GM18519 (cell line): ENCODE measurements around the gene EPX.

Experiments
- ATAC-seq: cut with Tn5 transposase; IDR thresholded peaks from one replicate; pipeline ENCODE4 v1.9.1; 2021; ENCODE audit warnings: mild to moderate bottlenecking, moderate library complexity; ENCODE audit not compliant: unreplicated experiment, low FRiP score

EPX gene

DNA sequence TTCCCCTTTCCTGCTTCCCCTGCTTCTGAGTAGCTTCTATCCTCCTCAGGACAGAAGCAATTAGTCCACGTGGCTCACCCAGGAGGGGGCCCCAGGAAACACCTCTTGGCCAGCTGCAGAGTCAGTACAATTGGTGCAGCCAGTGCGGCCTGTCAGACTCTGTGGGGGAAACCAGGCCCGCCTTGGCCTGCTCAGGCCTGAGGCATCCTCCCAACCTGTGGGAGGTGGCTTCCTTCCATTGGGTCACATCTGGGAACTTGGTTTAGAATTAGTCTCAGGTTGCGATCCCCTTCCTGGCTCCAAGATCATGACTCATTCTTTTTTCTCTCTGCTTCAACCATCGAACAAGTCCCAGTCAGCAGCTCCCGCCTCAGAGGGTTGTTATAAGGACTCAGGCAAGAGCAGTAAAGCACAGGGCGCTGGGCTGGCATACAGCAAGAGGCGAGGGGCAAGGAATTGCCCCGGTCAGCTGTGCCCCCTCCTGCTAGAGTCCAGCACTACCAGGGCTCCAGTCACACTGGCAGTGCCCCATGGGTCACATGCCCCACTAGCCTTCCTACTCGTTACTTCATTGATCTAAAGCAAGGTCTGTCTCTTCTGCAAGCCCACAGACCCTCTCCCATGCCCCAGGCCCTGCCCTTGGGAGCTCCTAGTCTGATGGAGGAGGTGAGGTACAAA lies 8.1 kb upstream of the EPX start:
- ATAC-seq: no peak

DNA sequence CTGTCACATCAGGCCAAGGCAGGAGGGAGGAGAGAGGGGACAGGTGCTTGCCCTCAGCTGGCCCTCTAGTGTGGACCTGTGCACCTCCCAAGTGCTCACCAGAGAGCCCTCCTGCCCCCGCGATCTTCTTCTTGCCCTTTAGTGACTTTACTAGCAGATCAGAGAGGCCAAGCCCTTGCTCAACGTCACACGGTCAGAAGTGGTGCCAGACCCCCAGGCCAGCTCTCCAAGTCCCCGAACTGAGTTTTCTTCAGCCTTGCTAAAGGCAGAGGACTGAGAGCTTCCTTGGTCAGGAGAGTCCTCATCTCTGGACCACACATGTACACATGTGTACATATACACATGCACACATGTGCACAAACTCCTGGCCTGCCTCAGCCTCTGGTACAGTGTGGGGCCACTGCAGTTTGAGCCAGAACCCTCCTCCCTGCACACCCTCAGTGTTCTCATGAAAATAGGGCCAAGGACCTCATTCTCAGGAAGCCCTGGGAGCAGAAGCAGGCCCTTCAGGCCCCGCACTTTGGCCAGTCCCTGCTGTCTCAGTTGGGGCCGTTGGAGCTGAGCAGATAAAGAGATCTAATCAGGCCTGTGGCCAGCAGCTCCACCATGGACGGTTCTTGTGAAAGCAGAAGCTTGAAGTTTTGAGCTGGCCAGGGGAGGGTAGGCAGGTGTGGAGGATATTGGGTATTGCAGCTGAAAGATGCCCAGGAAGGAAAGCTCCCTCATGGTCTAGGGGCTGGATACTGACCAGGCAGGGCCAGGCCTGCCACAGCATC lies 7.4 kb upstream of the EPX start:
- ATAC-seq: no peak

DNA sequence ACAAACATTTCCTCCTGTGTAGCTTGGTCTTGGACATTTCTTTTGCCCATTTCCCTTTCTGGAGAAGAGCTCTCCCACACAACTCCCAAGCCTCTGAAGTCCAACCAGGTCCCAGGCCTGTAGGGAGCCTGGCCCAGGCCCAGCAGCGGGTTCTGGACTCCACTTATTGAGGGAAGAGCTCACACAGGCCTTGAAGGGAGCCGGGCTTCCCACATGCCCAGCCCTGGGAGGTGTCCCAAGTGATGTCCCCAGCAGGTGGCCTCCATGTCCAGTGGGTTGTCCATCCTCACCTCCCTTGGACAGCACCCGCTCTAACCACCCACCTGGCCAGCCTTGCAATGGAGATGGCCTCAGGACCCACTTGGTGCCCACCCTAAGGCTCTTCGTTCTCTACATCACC lies 5.9 kb upstream of the EPX start:
- ATAC-seq: no peak

DNA sequence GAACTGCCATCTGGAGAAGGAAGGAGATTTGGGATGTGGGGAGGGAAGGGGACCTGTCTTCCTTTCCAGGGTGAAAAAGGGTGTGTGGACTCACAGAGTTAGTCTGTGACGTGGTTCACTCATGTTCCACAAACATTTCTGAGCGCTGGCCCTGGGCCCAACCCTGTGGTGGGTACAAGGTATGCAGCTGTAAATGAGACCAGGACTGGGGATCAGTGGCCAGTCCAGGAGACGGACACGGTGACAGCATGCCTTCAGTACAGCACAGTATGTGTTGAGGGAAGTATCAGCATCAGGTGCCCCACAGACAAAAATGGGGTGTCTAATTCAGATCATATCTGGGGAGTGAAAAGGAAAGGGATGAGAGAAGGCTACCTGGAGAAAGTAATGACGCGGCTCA lies 5.5 kb upstream of the EPX start:
- ATAC-seq: no peak

DNA sequence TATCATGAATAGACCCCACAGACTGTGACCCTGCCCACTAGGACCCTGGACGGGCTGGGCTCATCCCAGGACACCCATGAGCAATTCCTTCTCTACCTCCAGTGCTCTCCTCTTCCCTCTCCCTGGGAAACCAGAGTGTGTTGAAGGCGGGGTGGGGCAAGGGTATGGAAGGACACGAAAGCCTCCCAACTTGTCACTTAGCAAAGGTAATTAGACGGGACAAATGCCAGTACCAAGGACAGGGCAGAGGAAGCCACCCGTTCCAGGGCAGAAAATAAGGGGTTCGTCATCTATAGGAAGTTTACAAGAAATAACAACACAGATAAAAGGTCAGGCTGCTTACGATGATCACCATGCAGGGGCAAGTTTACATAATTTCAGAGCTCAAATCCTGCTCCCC lies 4.9 kb upstream of the EPX start:
- ATAC-seq: no peak

DNA sequence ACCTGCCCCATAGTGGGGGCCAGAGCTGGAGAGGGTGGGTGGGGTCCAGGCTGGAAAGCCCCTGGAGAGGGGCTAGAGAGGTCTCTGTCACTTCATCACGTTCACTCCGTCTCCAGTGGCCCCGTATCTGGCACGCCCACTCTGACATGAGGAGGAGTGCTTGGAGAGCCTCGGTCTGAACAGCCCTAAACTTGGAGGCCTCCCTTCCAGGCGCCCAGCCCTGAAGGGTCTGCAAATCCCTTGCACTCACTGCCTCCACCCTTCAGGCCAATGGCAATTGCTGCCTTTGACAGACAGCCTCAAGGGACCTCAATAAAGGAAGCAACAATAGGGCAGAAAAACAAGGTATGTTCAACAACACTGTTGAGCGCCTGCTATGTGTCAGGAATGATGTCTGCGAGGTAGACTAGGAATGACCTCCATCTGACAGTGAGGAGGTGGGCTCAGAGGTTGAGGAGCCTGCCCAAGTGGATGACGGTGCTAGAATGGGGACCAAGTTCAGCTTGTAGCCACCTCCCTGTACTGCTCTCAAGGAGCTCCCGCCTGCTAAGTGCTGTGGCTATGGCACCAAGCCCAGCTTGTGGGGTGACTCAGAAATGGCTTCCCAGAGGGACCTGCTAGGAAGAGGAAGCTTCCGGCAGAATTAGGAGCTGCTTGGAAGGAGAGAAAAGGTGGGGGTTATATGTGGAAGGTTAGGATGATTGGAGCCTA lies 2.9 kb upstream of the EPX start:
- no peak for ATAC-seq

DNA sequence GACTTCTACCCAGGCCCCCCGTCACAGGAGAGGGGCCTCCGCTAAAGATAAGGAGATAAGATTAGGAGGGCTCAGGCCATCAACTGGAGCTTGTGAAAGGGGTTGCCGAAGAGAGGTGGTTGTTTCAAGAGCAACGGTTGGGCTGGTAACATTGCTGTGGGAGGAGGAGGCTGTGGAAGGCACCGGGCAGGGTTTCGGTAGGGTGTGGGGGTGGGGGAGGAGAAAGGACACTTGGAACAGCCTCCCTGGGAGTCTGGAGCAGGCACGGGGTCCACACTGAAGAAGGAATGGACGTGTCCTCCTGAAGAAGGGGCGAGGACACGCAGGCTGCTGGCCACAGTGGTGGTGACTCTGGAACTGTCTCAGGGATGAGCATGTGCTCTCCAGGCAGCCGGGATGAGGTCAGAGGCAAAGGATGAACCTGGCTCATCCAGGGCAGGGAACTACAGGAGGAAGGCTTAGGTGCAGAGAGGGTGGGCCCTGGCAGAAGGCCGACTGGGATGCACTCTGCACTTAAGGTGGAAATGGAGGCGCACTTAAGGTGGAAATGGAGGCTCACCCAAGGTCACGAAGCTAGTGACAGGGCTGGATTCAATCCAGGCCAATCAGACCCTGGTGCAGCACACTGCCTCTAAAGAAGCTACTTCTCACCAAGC lies 1.2 kb upstream of the EPX start:
- ATAC-seq: no peak

DNA sequence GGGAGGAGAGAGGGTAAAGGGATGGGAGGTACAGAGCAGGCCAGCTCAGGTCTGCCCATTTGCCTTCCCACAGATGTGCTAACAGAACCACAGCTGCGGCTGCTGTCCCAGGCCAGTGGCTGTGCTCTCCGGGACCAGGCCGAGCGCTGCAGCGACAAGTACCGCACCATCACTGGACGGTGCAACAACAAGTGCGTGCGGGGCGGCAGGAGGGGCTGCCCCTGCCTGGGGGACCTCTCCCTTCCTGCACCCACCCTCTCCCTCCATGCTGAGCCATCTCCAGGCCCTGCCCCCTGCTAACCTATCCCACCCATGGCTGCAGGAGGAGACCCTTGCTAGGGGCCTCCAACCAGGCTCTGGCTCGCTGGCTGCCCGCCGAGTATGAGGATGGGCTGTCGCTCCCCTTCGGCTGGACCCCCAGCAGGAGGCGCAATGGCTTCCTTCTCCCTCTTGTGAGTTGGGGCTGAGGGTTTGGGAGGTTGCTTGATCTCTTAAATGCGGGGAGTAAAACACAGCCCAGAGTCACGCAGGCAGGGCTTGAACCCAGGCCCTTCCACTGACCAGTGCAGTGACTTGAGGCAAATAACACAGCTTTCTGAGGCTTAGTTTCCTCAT lies 1.2 kb downstream of the EPX start:
- ATAC-seq: no peak

DNA sequence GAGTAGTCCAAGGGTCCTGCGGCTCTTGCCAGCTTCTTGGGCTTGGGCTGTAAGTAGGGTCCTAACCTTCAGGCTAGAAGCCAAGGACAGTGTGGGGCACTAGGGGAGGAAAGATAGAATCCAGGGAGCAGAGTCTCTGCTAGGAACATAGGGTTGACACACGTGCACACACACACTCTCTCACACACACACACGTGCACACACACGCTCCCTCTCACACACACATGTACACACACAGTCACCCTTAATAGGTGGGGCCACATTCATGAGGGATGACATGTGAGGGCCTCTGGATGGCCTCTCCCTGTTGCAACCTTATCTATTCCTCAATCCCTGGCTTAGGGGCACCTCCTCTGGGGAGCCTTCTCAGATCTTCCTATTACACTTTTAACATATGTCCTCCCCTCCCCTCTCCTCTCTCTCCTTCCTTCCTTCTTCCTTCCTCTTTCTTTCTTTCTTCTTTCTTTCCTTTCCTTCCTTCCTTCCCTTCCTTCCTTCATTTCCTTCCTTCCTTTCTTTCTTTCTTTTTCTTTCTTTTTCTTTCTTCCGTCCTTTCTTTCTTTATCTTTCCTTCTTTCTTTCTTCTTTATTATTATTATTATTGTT lies 3.1 kb downstream of the EPX start:
- ATAC-seq: no peak

DNA sequence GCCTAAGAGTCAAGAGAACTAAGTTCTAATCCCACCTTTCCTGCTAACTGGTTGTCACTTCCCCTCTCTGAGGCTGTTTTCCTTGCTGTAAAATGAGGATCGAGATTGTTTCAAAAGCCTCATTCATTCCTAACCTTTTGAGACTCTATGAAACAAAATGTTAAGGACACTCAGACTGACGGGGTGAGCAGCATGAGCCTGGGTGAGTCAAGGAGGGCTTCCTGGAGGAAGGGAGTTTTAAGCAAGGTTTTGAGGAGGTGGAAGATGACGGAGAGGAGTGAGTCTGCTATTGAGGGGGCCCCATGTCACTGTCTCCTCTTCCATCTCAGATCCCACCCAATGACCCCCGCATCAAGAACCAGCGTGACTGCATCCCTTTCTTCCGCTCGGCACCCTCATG lies 4.1 kb downstream of the EPX start:
- ATAC-seq: no peak

DNA sequence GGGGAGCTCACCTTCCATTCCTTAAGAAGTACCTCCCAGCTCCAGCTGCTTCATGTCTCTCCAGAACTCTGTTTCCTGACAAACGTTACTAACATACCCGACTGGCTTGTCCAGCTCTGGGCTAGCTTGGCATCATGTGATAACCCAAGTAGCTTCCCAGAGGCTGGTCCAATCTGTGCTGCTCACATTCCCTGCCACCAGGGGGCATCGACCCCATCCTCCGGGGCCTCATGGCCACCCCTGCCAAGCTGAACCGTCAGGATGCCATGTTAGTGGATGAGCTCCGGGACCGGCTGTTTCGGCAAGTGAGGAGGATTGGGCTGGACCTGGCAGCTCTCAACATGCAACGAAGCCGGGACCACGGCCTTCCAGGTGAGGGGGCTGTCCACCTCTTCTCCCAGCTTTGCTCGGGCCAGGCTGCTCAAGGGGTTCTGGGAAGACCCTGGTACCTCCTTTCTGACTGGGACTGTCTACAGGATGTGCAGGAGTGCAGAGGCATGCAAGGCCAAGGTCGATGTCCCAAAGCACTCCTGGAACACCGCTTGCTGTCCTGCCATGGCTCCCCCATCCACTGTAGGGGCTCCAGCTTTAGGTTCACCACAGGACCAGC lies 7.6 kb downstream of the EPX start:
- no peak for ATAC-seq

DNA sequence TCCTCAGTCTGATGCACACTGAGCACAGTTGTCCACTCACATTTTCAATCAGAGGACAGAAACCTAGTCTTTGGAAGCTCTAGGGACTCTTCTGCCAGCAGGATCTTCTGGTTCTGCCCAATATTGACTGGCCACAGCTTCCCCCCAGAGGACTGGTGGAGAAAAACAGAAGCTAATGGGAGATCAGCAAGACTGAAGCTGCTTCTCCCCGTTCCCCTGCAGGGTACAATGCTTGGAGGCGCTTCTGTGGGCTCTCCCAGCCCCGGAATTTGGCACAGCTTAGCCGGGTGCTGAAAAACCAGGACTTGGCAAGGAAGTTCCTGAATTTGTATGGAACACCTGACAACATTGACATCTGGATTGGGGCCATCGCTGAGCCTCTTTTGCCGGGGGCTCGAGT lies 10.3 kb downstream of the EPX start:
- ATAC-seq: no peak

DNA sequence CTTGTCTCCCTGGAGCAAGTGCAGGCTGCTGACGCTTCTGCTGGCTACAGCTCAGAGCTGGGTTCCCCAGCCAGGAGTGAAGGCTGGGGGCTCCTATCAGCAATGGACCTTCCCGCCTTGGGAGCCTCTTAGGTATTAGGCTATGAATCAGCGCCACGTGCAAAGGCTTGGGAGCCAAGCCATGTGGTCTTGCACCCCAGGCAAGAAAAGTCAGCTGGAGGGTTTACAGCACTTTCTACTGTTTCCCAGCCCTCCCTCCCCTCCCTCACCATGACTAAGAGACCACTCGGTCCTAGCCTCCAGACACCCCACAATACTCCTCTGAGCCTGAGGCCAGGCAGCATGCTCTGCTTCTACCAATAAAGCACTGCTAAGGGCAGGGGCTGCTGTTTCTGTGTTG lies 12.3 kb downstream of the EPX start:
- no peak for ATAC-seq

DNA sequence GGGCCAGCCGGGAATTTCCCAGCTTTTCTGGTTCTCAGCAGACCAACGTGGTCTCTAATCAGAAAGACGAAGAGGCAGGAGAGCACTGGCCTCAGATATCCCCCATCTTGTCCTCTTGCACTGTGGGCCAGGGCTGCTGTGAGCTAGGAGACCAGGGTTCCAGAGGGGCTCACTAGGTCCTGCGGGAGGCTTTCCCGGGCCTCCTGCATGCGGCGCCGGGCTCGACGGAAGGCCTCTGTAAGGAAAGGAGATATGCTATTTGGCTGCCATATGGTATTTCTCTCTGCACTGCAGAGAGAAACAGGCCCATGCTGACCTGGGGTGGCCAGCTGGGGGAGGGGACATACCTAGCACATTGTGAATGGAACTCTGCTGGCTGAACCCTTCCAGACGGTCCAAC lies 13.4 kb downstream of the EPX start:
- ATAC-seq: no peak

DNA sequence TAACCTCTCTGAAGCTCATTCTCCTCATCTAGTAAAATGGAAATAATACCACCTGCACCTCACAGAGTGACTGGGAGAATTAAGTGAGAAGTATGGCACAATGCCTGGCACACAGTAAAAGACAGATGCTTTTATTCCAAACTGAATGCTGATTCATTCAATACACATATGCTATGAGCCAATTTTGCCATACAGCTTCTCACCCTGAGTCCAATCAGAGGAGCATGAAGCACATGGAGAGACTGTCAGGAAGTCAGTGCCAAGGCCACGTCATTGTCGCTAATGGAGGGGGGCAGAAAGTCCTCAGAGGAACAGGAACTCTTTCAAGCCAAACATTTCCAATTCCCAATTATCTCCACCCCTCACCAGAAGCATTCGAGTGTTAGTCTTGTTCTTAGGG lies 14.9 kb downstream of the EPX start:
- no peak for ATAC-seq

DNA sequence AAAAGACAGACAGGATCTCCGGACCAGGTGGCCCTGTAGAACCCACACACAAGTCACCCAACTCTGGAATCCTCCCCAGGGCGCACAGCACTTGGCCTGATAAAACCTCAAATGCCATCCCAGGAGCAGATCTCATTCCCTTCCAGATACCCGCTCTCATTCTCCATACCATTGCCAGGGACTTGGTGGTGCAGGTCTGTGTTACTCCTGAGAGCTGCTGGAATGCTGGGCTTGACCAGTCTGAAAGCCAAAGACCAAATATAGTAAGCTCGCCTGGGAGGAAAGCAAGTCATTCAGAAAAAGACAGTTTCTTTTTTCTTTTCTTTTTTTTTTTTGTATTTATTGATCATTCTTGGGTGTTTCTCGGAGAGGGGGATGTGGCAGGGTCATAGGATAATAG lies 15.8 kb downstream of the EPX start:
- ATAC-seq: no peak

DNA sequence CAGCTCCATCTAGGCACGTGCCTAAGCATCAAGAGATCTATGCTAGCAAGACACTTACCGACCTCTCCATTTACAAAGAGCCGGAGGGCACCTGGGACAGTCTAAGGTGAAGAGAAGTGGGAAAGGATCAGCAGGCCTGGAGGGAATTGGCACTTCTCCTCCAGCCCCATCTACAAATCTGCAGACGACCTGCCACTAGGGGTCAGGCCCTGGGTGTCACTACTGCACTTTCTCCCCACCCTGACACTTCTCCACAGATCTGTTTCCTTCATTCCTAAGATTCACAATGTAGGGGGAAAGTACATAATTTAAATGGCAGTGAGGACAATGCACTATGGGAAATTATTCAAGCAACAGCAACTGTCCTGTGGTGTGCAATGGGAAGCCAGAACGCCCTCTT lies 18.4 kb downstream of the EPX start:
- ATAC-seq: no peak

DNA sequence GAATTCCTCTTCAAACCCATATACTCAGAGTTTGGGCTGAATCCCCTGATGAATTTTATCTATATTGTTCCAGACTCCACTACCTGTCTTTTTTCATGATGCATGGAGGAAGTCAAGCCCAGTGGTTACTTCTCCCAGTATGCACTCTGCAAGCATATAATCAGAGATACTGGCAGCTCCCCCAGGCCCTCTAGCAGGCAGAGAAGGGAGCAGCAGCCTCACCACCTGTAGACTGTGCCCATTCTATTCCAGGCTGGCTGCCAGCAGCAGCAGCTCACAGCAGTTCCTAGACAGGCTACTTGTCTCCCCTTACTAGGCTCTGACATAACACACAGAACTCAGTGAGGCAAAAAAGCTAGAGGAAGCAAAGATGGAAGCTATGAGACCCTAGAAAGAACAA lies 23.2 kb downstream of the EPX start:
- no peak for ATAC-seq

DNA sequence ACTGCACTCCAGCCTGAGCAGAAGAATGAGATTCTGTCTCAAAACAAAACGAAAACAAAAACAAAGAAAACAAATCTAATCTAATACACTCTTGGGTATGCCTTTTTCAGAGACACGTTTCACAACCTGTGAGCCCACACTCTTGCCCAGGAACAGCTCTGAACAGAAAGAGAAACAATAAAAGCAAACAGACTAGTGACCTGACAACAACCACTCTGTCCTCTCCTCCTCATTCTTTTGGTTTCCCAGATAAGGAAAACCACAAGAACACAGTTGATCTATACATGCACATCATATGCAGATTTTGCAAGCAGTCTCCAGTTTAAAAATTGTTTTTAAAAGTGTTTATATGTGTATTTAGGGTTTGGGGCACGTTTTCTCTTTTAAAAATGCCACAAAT lies 25.2 kb downstream of the EPX start:
- ATAC-seq: no peak
